Measurements from ENCODE around the gene PALD1.

DNA sequence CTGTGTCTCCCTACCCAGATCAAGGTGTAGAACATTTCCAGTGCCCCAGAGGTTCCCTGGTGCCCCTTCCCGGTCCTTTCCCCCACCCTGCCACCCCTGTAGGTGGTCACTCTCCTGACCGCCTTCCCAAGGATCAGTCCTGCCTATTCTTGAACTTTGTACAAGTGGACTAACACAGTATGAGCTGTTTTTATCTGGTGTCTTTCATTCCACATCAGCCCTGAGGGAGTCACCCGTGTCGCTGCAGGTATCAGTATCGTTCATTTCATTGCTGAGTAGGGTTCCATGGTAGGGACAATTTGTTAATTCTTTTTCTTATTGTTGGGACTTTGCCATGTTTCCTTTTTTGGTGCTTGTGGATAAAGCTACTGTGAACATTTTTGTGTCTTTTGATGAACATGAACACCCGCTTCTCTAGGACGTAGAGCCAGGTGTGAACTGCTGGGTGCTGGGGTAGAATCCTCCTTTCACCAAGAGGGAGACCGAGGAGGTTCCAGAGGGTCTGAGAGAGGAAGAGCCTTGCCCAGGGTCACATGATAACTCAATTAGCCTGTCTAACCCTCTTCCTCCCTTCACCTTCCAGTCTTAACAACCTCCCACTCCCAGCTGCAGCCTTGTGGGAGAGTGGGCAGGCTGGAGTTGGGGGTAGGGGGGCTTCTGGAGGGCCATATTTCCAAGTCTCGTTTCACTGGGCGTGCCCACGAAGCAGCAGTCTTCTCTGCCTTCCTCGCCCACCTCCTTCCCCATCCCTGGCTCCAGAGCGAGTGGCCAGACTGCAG lies 18.0 kb downstream of the PALD1 start:
- TF ChIP-seq CTCF (IDR thresholded peaks at IDR 0.05): no peak
- TF ChIP-seq POLR2A (IDR thresholded peaks at IDR 0.05): no peak

Data from lower leg skin (tissue), 3 donors.